ENCODE measurements around the gene TMEM86B.

DNA sequence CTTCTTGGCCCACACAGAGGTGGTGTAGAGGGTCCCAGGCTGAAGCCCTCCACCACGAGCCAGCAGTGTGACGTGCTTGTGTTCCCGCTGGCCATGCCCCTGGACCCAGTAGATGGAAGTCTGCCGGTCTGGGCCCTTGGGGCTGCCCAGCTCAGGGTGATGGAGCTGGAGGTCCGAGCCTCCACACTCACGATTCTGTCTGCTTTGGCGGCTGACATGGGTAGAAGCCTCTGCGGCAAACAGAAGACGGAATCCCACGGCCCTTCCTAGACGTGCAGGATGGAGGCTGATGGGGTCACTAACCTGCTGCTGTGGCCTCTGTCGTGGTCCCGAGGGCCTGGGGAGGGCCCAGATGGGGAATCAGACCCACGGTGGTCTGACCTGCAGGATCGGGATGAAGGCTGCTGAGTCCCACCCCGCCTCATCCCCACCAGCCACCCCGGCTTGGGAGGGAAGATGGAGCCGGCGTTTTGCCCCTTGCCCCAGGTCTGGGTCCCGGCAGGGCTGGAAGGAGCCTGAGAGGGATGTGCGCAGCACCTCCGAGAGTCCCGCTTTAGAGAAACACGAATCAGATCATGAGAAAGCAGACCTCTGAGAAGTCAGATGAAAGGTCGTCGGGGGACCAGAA is 4.4 kb downstream of the TMEM86B start:
- TF ChIP-seq, protein P1, sequence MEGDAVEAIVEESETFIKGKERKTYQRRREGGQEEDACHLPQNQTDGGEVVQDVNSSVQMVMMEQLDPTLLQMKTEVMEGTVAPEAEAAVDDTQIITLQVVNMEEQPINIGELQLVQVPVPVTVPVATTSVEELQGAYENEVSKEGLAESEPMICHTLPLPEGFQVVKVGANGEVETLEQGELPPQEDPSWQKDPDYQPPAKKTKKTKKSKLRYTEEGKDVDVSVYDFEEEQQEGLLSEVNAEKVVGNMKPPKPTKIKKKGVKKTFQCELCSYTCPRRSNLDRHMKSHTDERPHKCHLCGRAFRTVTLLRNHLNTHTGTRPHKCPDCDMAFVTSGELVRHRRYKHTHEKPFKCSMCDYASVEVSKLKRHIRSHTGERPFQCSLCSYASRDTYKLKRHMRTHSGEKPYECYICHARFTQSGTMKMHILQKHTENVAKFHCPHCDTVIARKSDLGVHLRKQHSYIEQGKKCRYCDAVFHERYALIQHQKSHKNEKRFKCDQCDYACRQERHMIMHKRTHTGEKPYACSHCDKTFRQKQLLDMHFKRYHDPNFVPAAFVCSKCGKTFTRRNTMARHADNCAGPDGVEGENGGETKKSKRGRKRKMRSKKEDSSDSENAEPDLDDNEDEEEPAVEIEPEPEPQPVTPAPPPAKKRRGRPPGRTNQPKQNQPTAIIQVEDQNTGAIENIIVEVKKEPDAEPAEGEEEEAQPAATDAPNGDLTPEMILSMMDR (IDR thresholded peaks at IDR 0.05; ENCODE audit: low read depth, low read length, poor library complexity, severe bottlenecking), result no peak
- no peak for TF ChIP-seq EZH2phosphoT487 (IDR thresholded peaks at IDR 0.05; ENCODE audit: borderline replicate concordance, low read length)
